K562 (cell line): Measurements from ENCODE around the gene KIF1A. TPM values are rescaled to one million over a fixed set of nuclear protein-coding genes. Genes with fewer than 3 reads are reported as not detected.

Source experiments
- ATAC-seq: fragments of 200-7000 bp; cut with Tn5 transposase; 3 replicates; pipeline ENCODE4 v1.9.1; 2020; ENCODE audit warnings: moderate library complexity
- BruUV-seq: library from RNA; stranded (reverse); fragments of 400-500 nt; replicated peaks from 2 replicates; lab custom pipeline; 2021; lab: Mats Ljungman, UMichigan
- CTCF ChIA-PET: fragments of 300-600 bp; formaldehyde crosslinking; extraction: SDS; loops from one replicate; lab custom pipeline; 2021; ENCODE audit warnings: low intra/inter-chr PET ratio; lab: Yijun Ruan, JAX
- POLR2A ChIA-PET: fragments of 300-600, 350-650 bp; sonication (Branson Sonifier 250); formaldehyde crosslinking; extraction: SDS; loops from one replicate; lab custom pipeline; 2021; ENCODE audit warnings: antibody characterized with exemption, inconsistent platforms; lab: Yijun Ruan, JAX
- DNase-seq, 4 experiments: peaks; one replicate each; pipeline versions ENCODE4 v3.0.0 to v3.0.0-alpha.2; 2011 to 2018; ENCODE audit warnings: low spot score in 3 of 4, mixed read lengths in 3 of 4; ENCODE audit errors: extremely low read depth in 1 of 4
- FAIRE-seq: peaks from 2 replicates; lab custom pipeline; 2011; peaks lifted over from hg19 to GRCh38; lab: Jason Lieb, UNC
- H2AFZ ChIP-seq: 2 replicates; pipeline ENCODE4 v1.6.0; 2011; ENCODE audit warnings: low read depth, low read length, control low read depth, inconsistent platforms
- H3K27ac ChIP-seq: fragments of 200-600 bp; 3 replicates; pipeline ENCODE4 v1.8.0; 2011; ENCODE audit warnings: low read depth, mild to moderate bottlenecking, control low read depth, inconsistent platforms, low read length, moderate library complexity, mixed read lengths; ENCODE audit errors: extremely low read depth
- H3K27me3 ChIP-seq, 2 experiments: fragments of 300-600 bp in 1 of 2; 2 replicates in 1 of 2; 3 replicates in 1 of 2; pipeline versions ENCODE4 v1.6.0 to v1.8.0; 2011; ENCODE audit warnings: inconsistent platforms in 2 of 2, low read length in 2 of 2, mild to moderate bottlenecking in 1 of 2, mixed read lengths in 1 of 2, moderate library complexity in 1 of 2; ENCODE audit not compliant: control insufficient read depth in 2 of 2, insufficient read depth in 2 of 2
- H3K36me3 ChIP-seq: fragments of 300-600 bp; 3 replicates; pipeline ENCODE4 v1.8.0; 2011; ENCODE audit warnings: mild to moderate bottlenecking, low read length, inconsistent platforms; ENCODE audit not compliant: control insufficient read depth, insufficient read depth
- H3K4me1 ChIP-seq, 2 experiments: fragments of 200-600 bp in 1 of 2; replicated peaks in 1 of 2; 2 replicates in 1 of 2; 3 replicates in 1 of 2; pipeline versions ENCODE4 v1.5.1 to v1.8.0; 2011; ENCODE audit warnings: inconsistent platforms in 2 of 2, low read length in 2 of 2, mild to moderate bottlenecking in 1 of 2, mixed read lengths in 1 of 2, moderate library complexity in 1 of 2; ENCODE audit not compliant: control insufficient read depth in 2 of 2, insufficient read depth in 2 of 2
- H3K4me2 ChIP-seq: 2 replicates; pipeline ENCODE4 v1.6.1; 2011; ENCODE audit warnings: low read length, control low read depth, inconsistent platforms, mixed read lengths; ENCODE audit not compliant: insufficient read depth
- H3K4me3 ChIP-seq: fragments of 200-600 bp; sonication (generic), shearing (Covaris generic); 2 replicates; pipeline ENCODE4 v1.5.1; 2016; ENCODE audit warnings: control low read depth, inconsistent platforms
- H3K79me2 ChIP-seq: fragments of 200-600 bp; 3 replicates; pipeline ENCODE4 v1.8.0; 2011; ENCODE audit warnings: low read length, inconsistent platforms; ENCODE audit not compliant: control insufficient read depth, insufficient read depth
- H3K9ac ChIP-seq, 2 experiments: 2 replicates each; pipeline versions ENCODE4 v1.6.0 to v1.6.1; 2011; ENCODE audit warnings: low read depth in 2 of 2, low read length in 2 of 2, control low read depth in 1 of 2, inconsistent platforms in 1 of 2, mild to moderate bottlenecking in 1 of 2, mixed read lengths in 1 of 2; ENCODE audit not compliant: insufficient read depth in 1 of 2
- H3K9me1 ChIP-seq: one replicate; pipeline ENCODE4 v1.6.0; 2011; ENCODE audit warnings: inconsistent platforms, mild to moderate bottlenecking, low read length, moderate library complexity; ENCODE audit not compliant: control insufficient read depth, insufficient read depth
- H3K9me3 ChIP-seq: replicated peaks from 2 replicates; pipeline ENCODE4 v1.5.1; 2011; ENCODE audit warnings: low read depth, low read length, inconsistent platforms; ENCODE audit not compliant: control insufficient read depth, insufficient read depth
- H4K20me1 ChIP-seq: replicated peaks from 2 replicates; pipeline ENCODE4 v1.6.1; 2011; ENCODE audit warnings: low read length, inconsistent platforms, mixed read lengths; ENCODE audit not compliant: control insufficient read depth, insufficient read depth
- FIP1L1 ChIP-seq: fragments of 200-400 bp; formaldehyde crosslinking; IDR thresholded peaks from 2 replicates; pipeline ENCODE4 v1.6.1; 2018; ENCODE audit warnings: mild to moderate bottlenecking, low read depth, low read length; ENCODE audit not compliant: poor library complexity, severe bottlenecking
- MGA ChIP-seq: fragments of 450-650 bp; IDR thresholded peaks from 2 replicates; pipeline ENCODE4 v1.6.1; 2016; ENCODE audit warnings: mild to moderate bottlenecking, moderate library complexity
- ZNF197 ChIP-seq: fragments of 200-800 bp; sonication (Bioruptor generic); IDR thresholded peaks from 2 replicates; pipeline ENCODE4 v1.6.1; 2016; ENCODE audit warnings: low read depth, missing genetic modification characterization, missing compliant biosample characterization
- ZNF512 ChIP-seq: IDR thresholded peaks from 2 replicates; pipeline ENCODE4 v1.6.1; 2016; ENCODE audit warnings: missing genetic modification characterization, missing compliant biosample characterization
- WGBS: fragments of 100-300 bp; shearing (Covaris generic); methylation state at CpG from one replicate; pipeline ENCODE4 v1.1.6; 2016; ENCODE audit warnings: low coverage, mixed read lengths; ENCODE audit not compliant: insufficient coverage; ENCODE audit errors: missing lambda C conversion rate; 5-methylcytosine and 5-hydroxymethylcytosine counted together
- in situ Hi-C: fragments of 300-500 bp; cut with MboI; formaldehyde crosslinking; loops from 4 replicates; pipeline ENCODE4 v1.15.0; 2018; ENCODE audit warnings: inconsistent platforms, mixed read lengths
- intact Hi-C: fragments of 100-400 bp; cut with micrococcal nuclease; formaldehyde crosslinking; loops from 2 replicates; pipeline ENCODE4 v1.14.2; 2022
- polyA plus RNA-seq, 8 experiments: library from polyadenylated mRNA; depleted of rRNA in 4 of 8; stranded (reverse) in 5 of 8; unstranded in 3 of 8; fragments of >200 nt; fragmentation: Nextera tagmentation in 2 of 8; fragmentation: Illumina TruSeq in 1 of 8; extraction: Ambion mirVana in 2 of 8; extraction: Trizol in 1 of 8; gene quantifications; 2 replicates each; pipeline versions ENCODE4 v1.2.1 to v1.2.3, GENCODE V29; 2011 to 2014; ENCODE audit warnings: inconsistent platforms in 1 of 8, missing spikeins in 1 of 8
- total RNA-seq, 7 experiments: library from RNA; depleted of rRNA in 6 of 7; stranded (reverse); fragments of >200 nt in 6 of 7; fragmentation: Illumina TruSeq in 2 of 7; extraction: Trizol in 2 of 7; gene quantifications; 2 replicates each; pipeline versions ENCODE4 v1.2.1 to v1.2.3, GENCODE V29; 2011 to 2021; ENCODE audit warnings: low replicate concordance in 1 of 7

KIF1A gene
- total and polyA plus RNA-seq, 9 of the 15 experiments (the other 6 are each of a cell fraction or from before 2014, with no cell fraction given), result 0.07 to 1.4 (median 0.45) TPM; not detected in 2

- in situ Hi-C loops (no loop called here), intact Hi-C loops (no loop called here)
- Histone ChIP-seq H3K4me2 (no peak overlapping the region), H3K36me3 (no peaks in the 10 kb centered on the region), H2AFZ (no peak overlapping the region), H3K4me3 (no peak overlapping the region), H3K9me1 (no peaks in the 10 kb centered on the region), H4K20me1 (no peaks in the 10 kb centered on the region), H3K9me3 (no peaks in the 10 kb centered on the region), H3K9ac (no peak overlapping the region), H3K79me2 (no peaks in the 10 kb centered on the region), H3K4me1 (no peaks in the 10 kb centered on the region), H3K27ac (no peak overlapping the region), H3K27me3 (peaks cover 2 to 18% of the 10 kb centered on the region in 2 experiments; a peak in 4 of 5 replicates)
- ATAC-seq (no peak), FAIRE-seq (no peak), DNase-seq (no peak)
- ChIA-PET CTCF (no interaction called here), POLR2A (interaction anchor here (0.8 kb wide), 1 partner anchor 105 kb away, joined by 3 read pairs; no protein-coding TSS in a partner anchor)
- WGBS, result 5% methylated on average over 16 of the region's 64 CpGs
- no TSS peak for BruUV-seq
- TF ChIP-seq MGA, result no peak
- TF ChIP-seq ZNF197 (CRISPR knock-in tag), result no peak
- no peak for TF ChIP-seq ZNF512 (tag)
- TF ChIP-seq FIP1L1, result no peak
These were observed 799 bp upstream of the KIF1A start for GRCh38 chr2:240820607-240821428.
